GM19328 (cell line): ENCODE data around the gene LRRFIP2.
"Not testable (repeated sequence)": the region's sequence is repeated elsewhere in the genome, so short reads cannot be mapped to it uniquely, and the experiment has no call there.

ENCODE experiments used
- ATAC-seq: cut with Tn5 transposase; IDR thresholded peaks from one replicate; pipeline ENCODE4 v1.9.1; 2021; ENCODE audit warnings: mild to moderate bottlenecking, moderate library complexity; ENCODE audit not compliant: unreplicated experiment

LRRFIP2 gene

DNA sequence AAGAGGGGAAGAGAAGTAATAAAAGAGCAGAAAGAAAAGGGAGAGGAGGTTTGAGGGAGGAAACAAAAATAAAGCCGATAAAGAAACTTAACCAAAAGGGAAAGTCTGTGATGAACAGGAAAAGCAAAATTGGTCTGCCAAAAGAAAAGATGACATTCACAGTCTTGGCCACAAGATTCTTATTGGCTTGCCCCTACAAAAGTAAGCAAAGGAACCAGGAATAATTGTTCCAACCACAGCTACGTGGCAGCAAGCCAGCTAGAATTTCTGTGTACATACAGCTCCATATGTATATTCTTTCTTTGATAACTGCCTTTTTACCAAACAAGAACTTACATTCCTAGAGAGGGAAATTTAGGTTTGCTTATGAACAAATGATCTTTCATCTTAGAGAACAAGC is 101.5 kb downstream of the LRRFIP2 start:
- no peak for ATAC-seq

DNA sequence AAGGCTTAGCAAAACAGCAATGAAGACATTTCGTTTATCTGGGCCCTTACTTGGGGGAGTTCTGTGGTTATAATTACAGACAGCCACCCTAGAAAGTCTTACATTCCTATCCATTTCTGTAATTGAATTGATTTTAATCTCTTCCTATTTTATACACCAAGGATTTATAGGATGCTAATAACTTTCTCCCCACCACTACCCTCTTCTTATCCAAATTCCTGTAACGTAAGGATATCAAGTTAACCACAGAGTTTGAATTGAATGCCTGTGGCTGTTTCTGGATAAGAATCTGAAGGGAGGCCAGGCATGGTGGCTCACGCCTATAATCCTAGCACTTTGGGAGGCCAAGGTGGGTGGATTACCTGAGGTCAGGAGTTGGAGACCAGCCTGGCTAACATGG is 102.5 kb downstream of the LRRFIP2 start:
- no peak for ATAC-seq

DNA sequence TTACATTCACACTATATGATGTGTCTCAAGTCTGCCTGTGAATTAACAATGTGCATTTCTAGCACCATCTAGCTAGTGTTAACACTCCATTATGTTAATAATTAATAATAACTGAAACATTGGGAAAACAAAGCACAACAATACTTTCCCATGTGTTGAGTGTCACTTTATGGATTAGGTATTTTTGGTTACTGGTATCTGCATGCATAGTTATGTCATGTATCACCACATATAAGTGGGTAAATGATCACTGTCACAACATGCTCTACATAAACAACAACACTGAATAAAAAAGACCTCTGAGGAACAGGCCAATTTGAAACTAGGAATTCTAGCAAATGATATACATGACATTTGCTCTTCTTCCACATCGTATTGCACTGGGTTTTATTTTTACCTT is 106.4 kb downstream of the LRRFIP2 start:
- ATAC-seq, result no peak

DNA sequence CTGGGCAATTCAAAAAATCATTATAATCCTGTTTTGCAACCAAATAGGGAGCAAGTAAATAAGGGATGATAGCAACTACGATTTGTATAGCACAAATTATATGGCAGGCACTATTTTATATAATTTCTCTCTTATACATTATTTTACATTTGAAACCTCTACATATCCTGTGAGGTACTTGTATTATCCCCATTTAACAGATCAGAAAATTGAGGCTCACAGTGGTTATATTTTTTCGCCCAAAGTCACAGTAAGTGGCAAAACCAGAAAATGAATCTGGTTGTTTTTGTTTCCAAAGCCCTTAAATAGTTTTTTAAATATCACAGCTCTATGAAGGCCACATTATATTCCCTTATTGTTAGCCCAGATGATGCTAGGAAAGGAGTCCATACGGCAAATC is 106.8 kb downstream of the LRRFIP2 start:
- ATAC-seq, result no peak

DNA sequence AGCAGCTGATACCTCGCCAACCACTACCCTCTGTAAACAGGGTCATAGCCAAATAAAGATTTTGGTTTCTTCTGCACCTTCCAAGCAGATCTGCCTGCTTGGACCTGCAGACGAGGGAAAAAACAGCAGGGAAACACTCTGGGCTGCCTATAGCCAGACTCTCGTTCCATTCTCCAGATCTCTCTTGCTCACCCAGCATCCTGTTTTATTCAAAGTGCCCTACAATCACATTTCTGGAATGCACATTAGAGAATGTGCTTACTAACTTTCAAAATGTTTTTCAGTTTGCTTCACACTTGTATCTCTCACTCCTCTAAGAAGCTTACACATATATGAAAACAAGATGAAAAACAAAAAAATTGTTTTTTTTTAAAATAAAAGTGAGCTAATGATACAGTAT is 109.6 kb downstream of the LRRFIP2 start:
- ATAC-seq, result no peak

DNA sequence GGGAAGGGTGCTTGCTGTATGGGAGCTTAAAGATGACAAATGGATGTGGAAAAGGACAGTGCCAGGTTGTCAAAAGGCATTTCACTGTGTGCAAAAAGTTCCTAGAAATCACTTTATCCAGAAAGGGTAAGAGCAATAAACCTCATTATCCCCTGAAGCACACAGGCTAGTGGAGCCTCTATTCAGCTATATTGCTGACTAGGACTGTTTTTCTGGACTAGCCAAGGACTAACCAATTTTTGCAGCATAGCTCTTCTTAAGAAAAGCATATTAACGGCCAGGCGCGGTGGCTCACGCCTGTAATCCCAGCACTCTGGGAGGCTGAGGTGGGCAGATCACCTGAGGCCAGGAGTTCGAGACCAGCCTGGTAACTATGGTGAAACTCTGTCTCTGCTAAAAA is 116.3 kb downstream of the LRRFIP2 start:
- no peak for ATAC-seq

DNA sequence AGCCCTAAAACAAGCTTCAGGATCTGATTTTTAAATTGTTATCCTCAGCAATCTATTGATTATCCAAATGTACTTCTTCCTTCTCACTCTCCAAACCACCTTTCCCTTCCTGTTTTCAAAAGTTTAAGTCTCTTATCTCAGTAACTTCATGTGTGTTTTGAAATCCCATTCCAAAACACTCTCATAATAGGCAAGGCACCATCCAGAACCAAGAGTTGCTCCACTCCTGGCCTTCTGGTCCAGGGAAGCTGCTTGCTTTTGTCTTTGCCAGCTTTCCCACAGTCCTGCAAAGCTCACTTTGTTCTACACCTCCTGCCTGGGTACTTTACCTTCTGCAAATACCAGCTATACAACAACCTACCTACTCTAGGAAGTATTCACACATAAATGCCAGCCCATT is 117.6 kb downstream of the LRRFIP2 start:
- ATAC-seq, result no peak

DNA sequence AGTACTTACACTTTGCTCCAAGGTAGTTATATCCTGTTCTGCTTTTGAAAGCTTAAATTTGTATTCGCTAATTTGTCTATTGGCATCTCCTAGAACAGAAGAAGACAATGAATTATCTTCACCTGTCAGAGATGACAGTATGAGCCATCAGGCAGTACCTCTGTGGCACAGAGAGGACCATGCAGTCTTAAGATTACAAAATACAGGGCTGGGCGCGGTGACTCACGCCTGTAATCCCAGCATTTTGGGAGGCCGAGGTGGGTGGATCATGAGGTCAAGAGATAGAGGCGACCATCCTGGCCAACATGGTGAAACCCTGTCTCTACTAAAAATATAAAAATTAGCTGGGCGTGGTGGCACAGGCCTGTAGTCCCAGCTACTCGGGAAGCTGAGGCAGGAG is 119.3 kb downstream of the LRRFIP2 start:
- not testable (repeated sequence) for ATAC-seq

DNA sequence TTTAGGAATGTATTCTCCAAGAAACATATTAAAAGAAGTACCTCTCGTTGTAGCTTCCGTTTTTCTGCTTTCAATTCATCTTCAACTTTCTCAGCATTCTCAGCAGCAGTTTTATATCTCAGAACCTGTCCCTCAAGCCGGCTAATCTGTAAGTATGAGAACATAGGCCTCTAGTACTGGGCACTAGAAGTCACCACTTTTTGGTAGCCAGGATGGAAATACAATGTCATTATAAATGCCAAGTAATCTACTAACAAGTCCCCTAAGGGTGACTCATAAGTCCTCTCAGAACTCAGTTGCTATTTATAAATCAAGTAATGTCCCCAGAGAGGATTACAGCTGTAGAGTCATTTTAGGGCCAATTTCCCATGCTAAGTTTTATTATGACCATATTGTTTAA is 120.0 kb downstream of the LRRFIP2 start:
- ATAC-seq, result no peak

DNA sequence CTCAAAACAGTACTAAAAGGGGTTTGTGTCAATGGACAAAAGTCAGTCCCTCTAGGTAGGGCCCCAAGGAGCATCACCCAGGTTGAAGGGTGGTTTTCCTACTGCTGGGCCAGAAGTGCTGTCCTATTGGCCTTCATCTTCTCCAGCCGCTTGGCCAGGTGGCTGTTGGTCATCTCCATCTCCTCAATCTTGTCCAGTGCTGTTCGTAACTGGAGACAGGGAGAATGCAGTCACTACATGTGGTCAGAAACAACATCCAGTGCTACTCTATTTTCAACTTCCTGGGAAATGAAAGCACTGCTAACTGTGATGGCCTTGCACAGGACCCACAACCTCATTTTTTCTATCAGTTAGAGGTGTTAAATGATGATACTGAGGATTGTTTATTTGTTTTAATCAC is 120.6 kb downstream of the LRRFIP2 start:
- no peak for ATAC-seq

DNA sequence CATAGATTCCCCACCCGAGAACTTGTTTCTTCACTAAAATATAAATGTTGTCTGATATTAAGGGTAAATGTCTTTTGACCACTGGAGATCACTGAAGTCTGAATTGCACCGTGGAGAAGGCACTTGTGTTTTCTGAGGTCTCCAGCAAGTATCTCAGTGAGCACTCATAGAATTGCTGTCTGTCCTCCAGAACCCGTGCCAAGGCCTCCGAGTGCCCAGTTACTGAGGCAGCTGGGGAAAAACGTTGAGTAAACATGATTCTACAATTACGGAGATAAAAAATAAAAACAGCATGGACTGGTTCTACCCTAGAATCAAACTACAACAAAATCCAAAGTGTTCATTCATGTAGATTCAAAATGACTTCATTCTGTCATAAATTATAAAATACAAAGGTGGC is 121.0 kb downstream of the LRRFIP2 start:
- no peak for ATAC-seq

DNA sequence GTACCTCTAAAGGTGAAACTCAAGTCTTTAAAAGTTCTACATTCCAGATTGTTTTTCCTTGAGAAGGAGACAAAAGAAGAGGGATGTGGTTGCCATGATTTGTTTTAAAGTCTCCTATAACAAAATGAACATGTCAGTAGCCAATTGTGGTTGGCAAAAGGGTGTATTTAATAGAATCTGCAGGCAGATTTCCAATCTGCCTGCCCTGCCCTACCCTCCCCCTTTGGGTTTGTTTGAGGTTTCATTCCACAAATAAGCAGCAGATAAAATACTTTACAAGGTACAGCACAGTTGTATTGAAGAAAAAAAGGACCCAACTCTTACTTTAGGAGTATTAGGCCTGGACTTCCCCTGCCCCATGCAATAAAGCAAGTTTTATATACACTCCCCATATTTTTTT is 121.5 kb downstream of the LRRFIP2 start:
- no peak for ATAC-seq

DNA sequence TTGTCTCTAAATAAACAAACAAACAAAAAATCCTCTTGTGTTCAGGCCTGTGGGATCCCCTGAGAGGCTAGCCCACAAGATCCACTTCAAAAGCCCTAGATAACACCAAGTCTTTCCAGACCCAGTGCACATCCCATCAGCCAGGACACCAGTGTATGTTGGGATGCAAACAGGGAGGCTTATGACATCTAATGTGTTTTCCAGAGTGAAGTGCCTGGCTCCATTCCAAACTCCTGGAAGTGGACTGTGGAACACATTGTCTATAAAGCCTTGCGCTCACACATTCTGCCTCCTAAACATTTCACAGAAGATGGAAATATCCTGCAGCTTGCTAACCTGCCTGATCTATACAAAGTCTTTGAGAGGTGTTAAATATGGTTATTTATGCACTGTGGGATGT is 124.1 kb downstream of the LRRFIP2 start:
- no peak for ATAC-seq

DNA sequence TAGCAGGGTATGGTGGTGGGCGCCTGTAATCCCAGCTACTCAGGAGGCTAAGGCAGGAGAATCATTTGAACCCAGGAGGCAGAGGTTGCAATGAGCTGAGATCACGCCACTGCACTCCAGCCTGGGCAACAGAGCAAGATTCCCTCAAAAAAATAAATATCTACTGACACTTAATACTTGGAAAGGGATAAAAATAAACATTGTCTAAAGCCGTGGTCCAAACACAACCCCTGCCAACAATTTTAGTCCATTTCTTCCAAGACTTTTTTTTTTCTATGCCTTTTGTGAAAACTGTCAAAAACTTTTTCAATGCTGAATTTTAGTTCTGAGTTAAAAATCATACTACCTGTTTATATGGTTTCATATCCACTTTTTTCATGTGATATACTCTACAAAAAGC is 131.7 kb downstream of the LRRFIP2 start:
- ATAC-seq, result not testable (repeated sequence)

DNA sequence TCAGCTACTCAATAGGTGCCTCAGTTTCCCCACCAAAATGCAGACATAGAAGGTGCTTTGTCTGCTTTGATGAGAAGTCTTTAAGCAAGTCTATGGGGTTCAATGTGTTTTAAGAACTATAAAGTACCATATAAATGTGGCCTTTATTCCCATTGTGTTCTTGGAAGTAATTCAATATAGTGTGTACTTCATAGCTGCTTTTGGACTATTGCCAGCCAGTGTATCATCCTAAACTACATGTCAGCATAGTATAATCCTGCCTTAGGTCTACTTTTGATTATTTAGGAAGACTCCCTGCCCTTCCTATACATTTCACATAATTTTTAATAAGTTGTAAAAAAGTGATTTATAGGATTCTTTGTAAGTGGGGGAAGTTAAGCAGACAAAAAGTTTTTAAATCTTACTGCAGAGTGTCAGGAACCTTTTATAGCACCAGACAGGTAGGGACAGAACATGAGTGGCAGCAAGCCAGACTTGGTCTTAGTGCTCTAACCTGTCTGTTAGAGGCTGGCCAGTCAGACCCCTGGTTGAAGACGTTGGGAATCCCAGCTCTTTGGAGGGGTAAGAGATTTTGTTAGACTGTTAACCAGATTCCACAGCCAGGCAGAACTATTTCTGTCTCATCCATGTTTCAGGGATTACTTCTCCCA is 132.7 kb downstream of the LRRFIP2 start:
- ATAC-seq, result no peak

DNA sequence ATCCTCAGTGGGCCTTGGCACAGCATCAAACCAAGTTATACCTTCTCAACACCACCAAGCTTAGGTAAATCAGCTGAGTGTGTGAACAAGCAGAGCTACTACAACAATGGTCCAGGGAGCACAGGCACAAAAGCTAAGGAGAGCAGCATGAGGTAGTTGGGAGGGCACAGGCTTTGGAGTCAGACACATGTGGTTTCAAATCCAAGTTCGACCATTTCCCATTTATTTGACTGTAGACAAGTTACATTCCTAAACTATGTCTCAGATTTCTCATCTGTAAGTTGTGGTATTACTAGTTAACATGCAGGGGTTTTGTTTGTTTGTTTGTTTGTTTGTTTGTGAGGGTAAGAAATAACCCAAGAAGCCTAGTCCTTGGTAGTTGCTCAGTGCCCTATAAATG is 134.2 kb downstream of the LRRFIP2 start:
- ATAC-seq, result no peak

DNA sequence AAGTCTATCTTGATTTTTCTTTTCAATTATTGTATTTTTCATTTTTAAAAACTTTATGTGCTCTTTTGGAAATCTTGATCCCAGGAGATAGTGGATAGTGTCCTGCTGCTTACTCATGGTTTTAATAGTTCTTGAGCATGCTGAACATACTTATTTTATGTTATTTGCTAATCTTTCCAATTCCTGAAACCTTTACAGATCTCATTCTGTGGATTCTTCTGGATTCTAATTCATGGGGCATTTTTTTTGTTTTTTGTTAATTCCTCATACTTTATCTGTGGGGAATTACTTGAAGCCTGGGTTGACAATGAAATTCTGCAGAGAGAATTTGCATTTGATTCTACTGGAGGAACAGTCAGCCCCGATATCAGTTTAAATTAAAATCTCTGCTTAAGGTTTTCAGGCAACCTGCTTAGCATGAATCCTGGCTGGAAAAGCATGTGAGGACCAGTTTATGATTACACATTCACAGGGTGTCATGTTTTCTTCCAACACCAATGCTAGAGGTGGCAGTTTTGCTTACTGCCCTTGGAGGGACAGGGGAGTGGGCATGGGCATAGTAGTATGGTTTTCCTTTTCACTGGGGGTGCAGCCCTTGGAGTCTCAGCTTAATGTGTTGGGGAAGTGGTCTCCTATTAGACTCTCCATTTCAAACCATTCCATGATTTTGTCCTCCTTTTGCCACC is 135.1 kb downstream of the LRRFIP2 start:
- no peak for ATAC-seq

DNA sequence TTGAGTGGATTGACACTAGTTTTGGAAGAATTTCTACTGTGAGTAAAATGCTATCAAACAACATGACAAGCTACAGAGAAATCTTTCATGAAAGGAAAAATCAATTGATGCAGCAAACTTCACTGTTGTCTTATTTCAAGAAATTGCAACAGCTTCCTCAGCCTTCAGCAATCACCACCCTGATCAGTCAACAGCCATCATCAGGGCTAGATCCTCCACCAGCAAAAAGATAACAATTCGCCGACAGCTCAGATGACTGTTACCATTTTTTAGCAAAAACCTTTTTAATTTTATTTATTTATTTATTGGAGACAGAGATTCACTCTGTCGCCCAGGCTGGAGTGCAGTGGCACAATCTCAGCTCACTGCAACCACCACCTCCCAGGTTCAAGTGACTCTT is 137.0 kb downstream of the LRRFIP2 start:
- ATAC-seq, result no peak

DNA sequence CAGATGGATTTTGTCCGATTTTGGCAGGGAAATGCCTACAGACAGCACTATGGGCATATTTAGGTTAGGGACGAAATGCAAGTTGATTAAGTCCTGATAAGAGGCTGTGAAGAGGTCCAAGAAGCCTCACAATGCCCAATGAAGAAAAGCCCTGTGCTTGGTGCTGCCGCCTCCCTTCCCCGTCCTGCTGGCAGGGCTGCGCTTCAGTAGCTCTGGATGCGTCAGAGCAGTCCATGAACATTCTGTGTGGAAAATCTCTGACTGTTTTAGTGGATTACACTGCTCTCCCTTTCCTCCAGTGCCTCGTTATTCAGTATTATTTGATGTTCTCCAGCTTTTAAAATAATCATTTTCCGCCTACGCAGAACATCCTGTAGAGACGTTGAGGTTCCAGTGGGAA is 141.4 kb downstream of the LRRFIP2 start:
- ATAC-seq, result no peak

DNA sequence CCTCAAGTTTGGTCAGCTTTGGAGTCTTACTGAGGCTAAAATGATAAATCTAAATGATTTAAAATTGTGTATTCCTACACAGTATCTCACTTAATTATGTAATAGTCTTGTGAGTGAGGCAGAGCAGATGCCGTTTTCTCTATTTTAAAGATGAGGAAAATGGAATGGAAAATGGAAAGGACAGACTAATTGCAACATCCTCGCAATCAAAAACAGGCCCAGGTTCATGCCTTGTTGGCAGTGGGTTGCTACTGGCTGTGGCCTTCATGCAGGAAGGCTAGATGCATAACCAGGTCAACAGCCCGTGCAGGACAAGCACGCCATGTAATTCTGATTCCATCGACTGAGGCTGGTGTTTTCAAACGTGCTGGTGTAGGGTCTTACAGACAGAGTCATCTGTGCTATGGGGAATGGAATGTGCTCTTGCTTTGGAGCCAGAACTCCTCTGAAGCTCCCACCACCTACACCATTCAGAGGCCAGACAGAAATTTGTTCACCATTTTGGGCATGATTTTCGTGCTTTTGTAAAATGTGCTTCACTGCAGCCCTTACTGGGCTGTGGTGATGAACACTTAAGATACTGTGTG is 143.2 kb downstream of the LRRFIP2 start:
- ATAC-seq, result no peak

DNA sequence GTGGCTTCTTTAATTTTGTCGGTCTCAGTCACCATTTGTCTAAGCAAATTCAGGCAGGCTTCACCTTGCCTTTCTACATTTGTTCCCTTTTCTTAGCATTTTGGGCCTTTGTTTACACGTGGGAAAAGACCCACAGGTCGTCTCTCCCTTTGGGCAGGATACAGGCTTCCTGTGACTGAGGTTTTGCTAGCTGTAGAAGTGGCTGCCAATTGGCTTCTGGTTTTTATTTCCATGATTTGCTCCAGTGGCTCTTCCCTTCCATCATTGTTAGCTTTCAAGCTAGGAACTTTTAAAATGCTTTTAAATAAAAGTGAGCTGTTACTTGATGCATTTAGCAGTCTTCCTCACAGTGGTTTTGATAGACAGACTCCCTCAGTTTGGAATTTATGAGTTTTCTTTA is 143.8 kb downstream of the LRRFIP2 start:
- no peak for ATAC-seq

DNA sequence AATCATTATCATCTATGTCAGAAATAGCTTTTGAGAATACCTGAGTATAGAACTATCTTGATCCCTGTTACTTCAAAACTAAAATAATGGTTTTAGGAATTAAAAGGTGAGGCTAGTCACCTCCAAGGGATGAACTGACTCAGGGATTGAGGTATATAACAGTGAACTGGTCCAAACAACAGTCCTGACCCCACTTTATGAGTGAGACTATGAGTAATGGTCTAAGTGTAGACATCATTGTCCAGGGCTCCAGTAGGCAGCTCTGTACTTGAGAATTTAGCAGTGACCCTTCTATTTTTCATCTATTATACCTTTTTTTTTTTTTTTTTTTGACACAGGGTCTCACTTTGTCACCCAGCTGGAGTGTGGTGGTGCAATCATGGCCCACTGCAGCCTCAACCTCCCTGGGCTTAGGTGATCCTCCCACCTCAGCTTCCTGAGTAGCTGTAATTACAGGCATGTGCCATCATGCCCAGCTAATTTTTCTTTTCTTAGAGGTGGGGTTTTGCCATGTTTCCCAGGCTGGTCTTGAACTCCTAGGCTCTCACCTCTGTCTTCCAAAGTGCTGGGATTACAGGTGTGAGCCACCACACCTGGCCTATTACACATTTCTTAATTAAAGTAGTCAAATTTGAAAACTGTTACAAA is 144.7 kb downstream of the LRRFIP2 start:
- ATAC-seq, result no peak
